AG09309 (cell line): ENCODE measurements around the gene CAND2.

ENCODE experiments used
- DNase-seq: peaks from one replicate; pipeline ENCODE4 v3.0.0-alpha.2; 2010; ENCODE audit warnings: low read depth
- H3K4me3 ChIP-seq: 2 replicates; pipeline ENCODE4 v1.5.1; 2011; ENCODE audit warnings: mild to moderate bottlenecking, low read depth, low read length, moderate library complexity; ENCODE audit not compliant: control insufficient read depth
- CTCF ChIP-seq: IDR thresholded peaks from 2 replicates; pipeline ENCODE4 v1.5.1; 2011; ENCODE audit warnings: mild to moderate bottlenecking, low read depth, low read length, inconsistent platforms; ENCODE audit not compliant: insufficient read depth, control insufficient read depth; ENCODE audit errors: missing control alignments

Gene CAND2

GRCh38 chr3:12752809-12753208 is 43.7 kb upstream of the CAND2 start:
- H3K4me3 ChIP-seq, result no peak overlapping the region
- DNase-seq, result no peak
- no peak for TF ChIP-seq CTCF

- no peak overlapping the region for H3K4me3 ChIP-seq
- DNase-seq, result no peak
- no peak for TF ChIP-seq CTCF
These were observed 43.0 kb upstream of the CAND2 start for GRCh38 chr3:12753275-12754028.

- TF ChIP-seq CTCF, result no peak
- H3K4me3 ChIP-seq, result no peak overlapping the region
- DNase-seq, result no peak
These were observed 42.2 kb upstream of the CAND2 start for GRCh38 chr3:12754313-12754712.

GRCh38 chr3:12755754-12756153 is 40.7 kb upstream of the CAND2 start:
- no peak overlapping the region for H3K4me3 ChIP-seq

GRCh38 chr3:12756175-12756574 is 40.3 kb upstream of the CAND2 start:
- TF ChIP-seq CTCF, result no peak

More at GRCh38 chr3:12755754-12756153, 40.7 kb upstream of the CAND2 start:
- no peak for DNase-seq
- TF ChIP-seq CTCF, result no peak

GRCh38 chr3:12756635-12757034 is 39.8 kb upstream of the CAND2 start:
- H3K4me3 ChIP-seq, result no peak overlapping the region

More at GRCh38 chr3:12756175-12756574, 40.3 kb upstream of the CAND2 start:
- no peak for DNase-seq
- H3K4me3 ChIP-seq, result no peak overlapping the region

More at GRCh38 chr3:12756635-12757034, 39.8 kb upstream of the CAND2 start:
- no peak for DNase-seq
- TF ChIP-seq CTCF, result no peak
